HG02973 (cell line): ENCODE results near the gene ZNF267.
"Not testable (repeated sequence)": the region's sequence is repeated elsewhere in the genome, so short reads cannot be mapped to it uniquely, and the experiment has no call there.

Source experiments
- ATAC-seq: cut with Tn5 transposase; IDR thresholded peaks from one replicate; pipeline ENCODE4 v1.9.1; 2021; ENCODE audit warnings: moderate library complexity; ENCODE audit not compliant: unreplicated experiment

Gene ZNF267

GRCh38 chr16:31873556-31874365 is at the start of gene ZNF267:
ZNF267 (plus strand) TSS chr16:31873807; CDS start chr16:31873967, 160 bp downstream.
- peak; percentile 43 for ATAC-seq

DNA sequence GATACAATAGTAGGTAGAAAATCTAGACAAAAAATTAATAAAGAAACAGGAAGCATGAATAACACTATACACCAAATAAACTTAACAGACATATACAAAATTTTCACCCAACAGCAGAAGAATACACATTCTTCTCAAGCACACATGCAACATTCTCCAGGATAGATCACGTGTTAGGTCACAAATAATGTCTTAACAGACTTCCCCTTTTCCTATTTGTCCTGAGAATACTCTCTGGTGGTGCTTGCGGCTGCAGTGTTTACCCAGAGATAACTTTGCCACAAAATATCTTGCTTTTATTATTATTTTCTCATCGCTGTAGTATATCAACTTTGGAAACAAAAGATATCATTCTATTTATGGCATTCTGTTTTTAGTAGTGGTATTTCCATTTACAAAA is 40.6 kb upstream of the ZNF267 start:
- no peak for ATAC-seq

DNA sequence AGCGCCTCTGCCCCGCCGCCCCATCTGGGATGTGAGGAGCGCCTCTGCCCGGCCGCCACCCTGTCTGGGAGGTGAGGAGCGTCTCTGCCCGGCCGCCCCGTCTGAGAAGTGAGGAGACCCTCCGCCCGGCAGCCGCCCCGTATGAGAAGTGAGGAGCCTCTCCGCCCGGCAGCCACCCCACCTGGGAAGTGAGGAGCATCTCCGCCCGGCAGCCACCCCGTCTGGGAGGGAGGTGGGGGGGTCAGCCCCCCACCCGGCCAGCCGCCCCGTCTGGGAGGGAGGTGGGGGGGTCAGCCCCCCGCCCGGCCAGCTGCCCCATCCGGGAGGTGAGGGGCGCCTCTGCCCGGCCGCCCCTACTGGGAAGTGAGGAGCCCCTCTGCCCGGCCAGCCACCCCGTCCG is 37.2 kb upstream of the ZNF267 start:
- ATAC-seq, result not testable (repeated sequence)

DNA sequence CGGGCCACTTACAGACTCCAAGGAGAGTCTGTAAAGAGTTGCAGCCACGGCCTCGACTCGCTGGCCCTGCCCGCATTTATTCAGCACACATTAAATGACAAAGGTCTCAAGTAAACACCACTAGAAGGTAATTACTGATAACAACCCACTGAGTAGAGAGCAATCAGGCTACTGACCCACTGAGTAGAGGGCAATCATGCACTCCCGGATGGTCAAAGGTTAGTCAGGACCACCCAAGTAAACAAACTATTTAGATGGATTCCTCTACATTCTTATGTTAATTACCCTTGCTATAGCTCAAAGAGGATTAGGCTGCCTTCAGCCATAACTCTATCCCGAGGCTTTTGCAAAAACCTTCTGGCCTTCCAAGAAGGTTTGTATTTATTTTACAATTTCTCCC is 30.7 kb upstream of the ZNF267 start:
- ATAC-seq, result no peak

DNA sequence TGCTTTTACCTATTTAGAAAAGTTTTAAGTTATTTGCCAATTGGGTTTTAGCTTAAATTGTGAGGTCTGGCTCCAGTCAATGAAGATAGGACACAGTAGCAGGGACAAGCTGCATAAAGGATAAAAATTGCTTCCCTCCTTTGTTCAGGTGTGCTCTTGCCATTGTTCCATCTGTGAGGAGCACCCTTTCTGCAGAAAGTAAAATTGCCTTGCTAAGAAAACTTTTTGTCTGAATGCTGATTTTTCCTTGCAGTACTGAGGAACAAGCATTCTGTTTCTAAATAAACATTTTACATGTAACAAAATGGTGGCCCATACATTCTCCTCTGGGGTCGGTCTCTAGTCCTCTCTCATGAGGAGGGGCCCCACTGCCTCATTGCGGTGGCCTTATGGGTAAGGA is 25.0 kb upstream of the ZNF267 start:
- ATAC-seq, result not testable (repeated sequence)

DNA sequence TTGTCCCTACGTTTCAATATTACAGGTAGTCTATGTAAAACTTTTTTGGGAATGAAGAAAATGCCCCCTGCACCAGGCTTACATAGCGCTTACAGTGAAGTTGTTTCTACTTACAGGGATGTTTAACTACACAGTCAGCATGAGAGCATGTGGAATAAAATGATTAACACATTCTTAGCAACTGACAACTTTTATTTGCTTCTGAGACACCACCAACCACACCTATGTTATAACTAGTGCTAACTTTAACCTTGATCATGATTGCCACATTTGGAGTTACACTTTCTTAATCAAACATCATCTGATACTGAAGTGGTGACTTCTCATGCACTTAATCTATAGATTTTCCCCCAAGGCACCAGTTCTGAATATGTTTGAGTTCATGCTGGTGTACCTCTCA is 20.3 kb upstream of the ZNF267 start:
- no peak for ATAC-seq

GRCh38 chr16:31860508-31860907 is 13.1 kb upstream of the ZNF267 start:
- no peak for ATAC-seq

DNA sequence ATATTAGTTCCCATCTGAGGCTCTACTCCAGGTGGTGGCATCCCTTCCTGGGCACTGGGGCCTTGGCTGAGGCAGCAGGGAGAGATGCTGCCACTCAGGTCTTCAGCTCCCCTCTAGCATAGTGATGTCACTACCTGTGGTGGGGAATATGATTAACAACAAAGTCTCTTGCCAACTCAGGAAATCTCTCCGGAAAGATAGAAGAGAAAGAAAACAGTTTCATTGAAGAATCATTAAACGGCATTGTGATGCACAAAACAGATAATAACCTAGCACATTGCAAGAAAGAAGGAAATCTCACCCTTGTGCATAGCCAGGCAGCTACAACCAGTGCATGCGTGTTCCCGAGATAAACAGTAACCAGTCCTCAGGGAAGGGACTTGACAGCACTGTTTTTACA is 12.2 kb upstream of the ZNF267 start:
- no peak for ATAC-seq

- ATAC-seq, result no peak
Measured at GRCh38 chr16:31862761-31863160, 10.8 kb upstream of the ZNF267 start.

GRCh38 chr16:31868164-31868563 is 5.4 kb upstream of the ZNF267 start:
- no peak for ATAC-seq

GRCh38 chr16:31868691-31869167 is 4.9 kb upstream of the ZNF267 start:
- no peak for ATAC-seq

DNA sequence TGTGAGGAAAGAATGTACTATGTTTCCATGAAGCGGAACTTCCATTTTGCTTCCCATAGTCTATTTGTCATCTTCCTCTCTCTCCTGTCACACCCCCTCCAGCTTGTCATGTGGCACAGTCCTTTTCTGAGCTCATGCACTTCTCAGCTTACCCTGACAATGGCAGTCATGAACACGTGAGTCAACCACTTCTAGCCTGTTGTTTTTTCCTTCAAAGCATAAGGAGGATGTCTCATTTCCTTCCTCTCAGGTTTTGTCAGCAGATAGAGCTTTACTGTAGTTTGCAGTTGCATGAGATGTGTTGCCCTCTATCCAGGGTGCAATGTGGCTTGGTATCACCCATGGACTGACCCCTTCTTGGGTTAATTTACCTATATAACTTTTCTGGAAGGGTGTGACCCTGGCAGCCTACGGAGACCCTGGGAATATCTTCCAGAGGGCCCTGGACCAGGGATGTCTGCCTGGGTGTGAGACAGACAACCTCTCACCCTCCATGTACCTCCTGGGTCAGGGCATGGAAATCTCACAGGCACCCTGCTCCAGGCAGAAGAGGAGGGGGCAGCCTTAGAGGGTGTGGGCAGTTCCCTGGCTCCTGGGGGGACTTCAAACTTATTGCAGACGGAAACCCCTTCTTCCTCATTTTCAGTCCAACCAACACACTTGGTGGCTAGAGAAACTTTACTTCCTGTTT is 4.0 kb upstream of the ZNF267 start:
- ATAC-seq, result peak; percentile 39

GRCh38 chr16:31870809-31871208 is 2.8 kb upstream of the ZNF267 start:
- ATAC-seq, result no peak

DNA sequence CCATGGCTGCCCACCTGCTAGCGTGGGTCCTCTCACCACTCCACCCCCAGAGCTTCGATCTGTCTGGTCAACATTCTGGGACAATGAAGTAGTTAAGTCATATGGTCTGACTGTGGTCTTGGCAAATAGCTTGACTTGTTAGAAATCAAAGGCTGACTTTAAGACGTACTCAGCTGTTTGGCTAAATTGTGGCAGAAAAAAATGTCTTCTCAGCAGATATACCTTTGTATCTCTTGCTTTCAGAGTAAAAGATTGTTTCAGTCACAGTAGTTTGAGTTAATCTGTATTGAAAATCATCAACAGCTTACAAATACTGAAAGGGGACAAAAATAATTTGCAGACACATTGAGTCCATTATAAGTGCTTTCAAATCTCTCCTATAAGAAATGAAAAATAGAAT is 2.1 kb upstream of the ZNF267 start:
- ATAC-seq, result no peak

DNA sequence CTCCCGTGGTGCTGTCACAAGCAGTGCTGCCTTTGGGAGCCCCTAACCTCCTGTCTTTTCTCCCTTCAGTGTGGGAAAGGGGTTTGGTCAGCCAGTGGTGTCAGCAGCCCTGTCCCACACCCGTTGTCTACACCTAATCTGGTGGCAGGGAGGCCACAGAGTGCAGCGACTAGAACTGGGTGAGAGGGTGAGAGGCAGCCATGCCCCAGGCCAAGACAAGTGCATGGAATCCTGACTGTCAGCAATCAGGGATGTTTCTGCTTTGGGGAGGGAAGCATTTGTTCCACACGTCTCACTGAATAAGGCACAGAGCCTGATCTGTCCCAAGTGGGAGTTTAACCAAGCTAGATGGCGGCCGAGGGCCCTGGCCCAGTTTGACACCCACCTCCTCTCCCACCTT is 1.4 kb upstream of the ZNF267 start:
- no peak for ATAC-seq

DNA sequence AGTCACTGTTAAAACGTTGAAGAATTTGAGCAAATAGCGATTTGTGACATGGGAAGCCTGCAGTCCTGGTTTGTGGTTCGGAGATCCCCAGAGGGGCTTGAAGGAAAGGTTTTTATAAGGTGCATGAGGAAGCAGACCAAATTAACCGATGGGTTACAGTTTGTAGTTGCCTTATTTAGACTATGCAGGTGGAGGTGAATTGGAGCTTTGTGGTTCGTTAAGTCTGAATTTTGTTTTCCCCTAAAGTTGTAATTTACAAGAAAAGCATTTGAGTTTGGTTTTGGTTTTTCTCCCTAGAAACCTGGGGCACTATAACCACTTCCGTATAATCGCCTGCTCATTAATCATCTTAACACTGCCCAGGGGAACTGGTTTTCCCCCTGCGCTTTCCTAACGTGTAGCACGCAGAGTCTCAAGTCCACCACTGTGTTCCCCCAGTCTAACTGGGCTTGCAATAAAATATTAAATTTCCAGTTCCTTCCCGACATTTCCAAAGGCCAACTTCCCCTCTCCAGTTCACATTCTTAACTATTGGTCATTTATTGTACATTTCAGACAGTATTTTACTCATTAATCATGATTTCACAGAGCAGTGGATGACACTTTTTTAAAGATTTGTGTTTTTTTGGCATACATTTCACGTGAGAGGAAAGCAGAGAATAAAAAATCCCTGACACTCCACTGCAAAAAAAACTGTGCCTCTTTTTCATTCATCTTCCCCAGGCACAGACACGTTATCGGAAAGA is 932 bp downstream of the ZNF267 start:
- ATAC-seq, result no peak

DNA sequence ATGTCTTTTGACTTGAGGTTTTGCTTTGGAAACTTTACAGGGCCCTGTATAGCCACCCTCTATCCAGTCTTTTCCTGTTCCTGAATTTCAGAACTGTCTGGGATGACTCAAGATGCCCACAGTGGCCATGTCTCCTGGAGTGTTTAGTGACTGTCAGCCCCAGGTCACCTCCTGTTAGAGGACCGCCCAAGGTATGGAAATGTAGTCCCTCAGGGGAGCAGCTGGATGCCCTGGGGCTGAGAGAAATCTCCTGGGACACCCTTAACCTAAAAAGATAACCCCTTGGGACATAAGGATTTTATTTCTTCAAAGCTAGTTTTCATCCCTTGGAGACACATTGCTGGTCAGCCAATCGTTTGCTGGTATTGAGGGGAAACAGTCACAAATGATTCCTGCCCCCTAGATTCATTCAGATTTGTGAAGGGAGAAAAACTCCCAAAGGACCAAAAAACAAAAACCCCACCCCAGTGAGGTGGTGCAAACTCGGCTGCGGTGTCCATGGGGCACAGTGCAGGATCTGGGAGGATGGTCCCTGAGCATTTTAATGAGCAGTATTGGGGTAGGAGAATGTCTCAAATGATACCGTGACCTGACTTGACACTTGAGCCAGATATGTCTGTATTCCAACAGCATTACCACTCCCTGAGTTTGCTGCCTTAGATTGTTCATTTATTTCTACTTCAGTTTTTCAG is 1.7 kb downstream of the ZNF267 start:
- no peak for ATAC-seq

DNA sequence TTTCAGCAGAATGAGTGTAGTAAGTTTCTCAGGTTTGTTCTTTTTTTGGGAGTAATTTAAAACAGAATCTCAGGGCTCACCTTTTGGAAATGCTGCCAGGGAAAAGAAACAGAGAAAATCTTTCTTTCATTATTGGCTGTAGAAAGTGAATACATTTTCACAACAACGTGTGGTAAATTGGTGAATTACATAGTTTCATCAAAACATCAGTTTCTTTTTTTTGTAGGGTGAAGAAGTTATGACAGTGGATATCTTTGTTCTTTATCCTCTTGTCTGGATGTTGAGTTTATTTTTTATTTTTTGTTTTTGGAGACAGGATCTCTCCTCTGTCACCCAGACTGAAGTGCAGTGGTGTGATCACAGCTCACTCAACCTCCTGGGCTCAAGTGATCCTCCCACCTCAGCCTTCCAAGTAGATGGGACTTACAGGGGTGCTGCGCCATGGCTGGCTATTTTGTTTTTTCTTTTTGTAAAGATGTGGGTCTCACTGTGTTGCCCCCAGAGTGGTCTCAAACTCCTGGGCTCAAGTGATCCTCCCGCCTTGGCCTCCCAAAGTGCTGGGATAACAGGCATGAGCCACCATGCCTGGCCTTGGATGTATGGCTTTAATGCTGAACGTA is 2.4 kb downstream of the ZNF267 start:
- ATAC-seq, result no peak

DNA sequence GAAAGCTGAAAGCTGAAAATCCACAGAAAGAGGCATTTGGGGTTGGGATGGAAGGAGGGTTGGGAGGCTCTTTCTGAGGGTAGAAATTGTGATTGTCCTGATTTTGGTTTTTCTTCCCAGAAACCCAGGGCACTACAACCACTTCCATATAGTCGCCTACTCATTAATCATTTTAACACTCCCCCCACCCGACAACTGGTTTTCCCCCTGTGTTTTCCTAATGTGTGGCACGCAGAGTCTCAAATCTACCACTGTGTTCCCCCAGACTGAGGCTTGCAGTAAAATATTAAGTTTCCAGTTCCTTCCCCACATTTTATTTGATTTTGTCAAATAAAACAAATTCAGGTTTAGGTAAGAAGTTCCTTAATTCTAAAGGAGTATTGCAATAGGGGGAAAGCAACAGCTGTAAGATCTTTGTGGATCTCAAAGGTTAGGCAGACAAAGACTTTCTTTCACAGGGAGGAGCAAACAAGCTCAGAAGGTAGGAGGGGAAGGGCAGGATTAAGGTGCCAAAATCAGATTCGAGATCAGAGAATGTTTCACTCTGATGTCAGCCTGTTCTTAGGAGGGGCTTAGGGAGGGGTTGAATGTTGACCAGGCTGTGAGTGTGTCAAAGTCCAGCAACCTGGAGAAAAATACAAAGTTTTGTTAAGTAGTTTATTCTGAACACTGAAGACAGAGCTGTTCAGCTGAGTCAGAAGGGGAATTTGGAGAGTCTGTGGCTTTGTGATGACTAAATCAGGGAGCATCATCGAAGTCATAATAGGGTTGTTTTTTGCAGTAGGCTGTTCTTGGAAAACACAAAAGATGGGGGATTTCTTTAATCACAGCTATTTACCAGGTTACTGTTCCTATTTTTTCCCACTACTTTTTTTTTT is 3.6 kb downstream of the ZNF267 start:
- ATAC-seq, result peak; percentile 42
